ENCODE results near the gene CACUL1.

CACUL1 gene

GRCh38 chr10:118732245-118733165 is 22.3 kb downstream of the CACUL1 start:
- DNase-seq (ENCODE audit: low read depth) = no peak

- no peak for DNase-seq (ENCODE audit: low read depth)
Observed at GRCh38 chr10:118730756-118731456, 23.9 kb downstream of the CACUL1 start.

GRCh38 chr10:118729641-118730258 is 25.0 kb downstream of the CACUL1 start:
- DNase-seq (ENCODE audit: low read depth) = no peak

- DNase-seq (ENCODE audit: low read depth) = no peak
Observed at GRCh38 chr10:118729200-118729599, 25.6 kb downstream of the CACUL1 start.

DNA sequence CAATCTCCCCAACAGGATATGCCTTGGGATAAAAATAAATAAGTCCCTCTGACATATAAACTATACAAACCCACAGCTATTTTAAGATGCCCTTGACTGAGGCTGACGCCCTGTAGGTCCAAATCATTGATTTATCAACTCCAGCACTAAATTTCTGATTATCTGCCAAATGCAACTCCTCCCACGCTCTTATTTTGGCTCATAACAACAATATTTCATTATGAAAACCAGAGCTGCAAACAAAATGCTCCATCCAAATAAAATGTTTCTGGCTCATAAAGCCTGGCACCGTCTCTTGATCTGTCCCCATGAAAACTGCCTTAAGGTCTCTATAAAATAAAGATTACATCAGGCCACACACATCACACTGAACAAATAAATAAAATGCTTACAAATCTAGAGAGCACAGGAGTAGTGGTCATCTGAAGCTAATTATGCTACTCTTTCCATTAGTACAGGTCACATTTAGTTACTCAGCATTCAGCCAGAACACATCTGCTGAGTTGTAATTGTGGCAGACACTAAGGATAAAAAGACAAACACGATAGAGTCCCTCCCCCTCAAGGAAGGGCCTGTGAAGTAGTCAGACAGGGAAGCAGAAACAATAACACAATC is 28.8 kb downstream of the CACUL1 start:
- no peak for DNase-seq (ENCODE audit: low read depth)

GRCh38 chr10:118723466-118723865 is 31.3 kb downstream of the CACUL1 start:
- no peak for DNase-seq (ENCODE audit: low read depth)

- no peak for DNase-seq (ENCODE audit: low read depth)
Observed at GRCh38 chr10:118721539-118721876, 33.3 kb downstream of the CACUL1 start.

- DNase-seq (ENCODE audit: low read depth) = peak; percentile 15
Observed at GRCh38 chr10:118720685-118721538, 33.9 kb downstream of the CACUL1 start.

DNA sequence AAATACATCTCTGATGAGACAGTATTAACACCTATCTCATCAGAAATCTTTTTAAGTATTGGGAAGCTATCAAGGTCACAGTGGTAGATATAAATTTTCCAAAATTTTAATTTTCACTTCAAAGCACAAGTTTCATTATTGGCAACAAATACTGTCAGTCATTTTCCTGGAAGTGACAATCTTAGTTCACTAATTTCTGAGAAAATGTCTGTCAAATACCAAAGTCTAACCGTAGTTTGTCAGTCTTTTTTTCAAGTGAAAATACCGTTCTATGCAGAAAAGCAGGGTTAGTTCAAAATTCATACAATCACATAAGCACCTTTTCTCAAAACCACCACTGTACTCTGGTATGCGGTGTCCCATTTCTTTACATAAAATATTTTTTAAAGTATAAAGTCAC is 40.4 kb downstream of the CACUL1 start:
- DNase-seq (ENCODE audit: low read depth) = no peak

GRCh38 chr10:118712930-118713634 is 41.7 kb downstream of the CACUL1 start:
- DNase-seq (ENCODE audit: low read depth) = no peak

GRCh38 chr10:118712080-118712479 is 42.7 kb downstream of the CACUL1 start:
- no peak for DNase-seq (ENCODE audit: low read depth)

DNA sequence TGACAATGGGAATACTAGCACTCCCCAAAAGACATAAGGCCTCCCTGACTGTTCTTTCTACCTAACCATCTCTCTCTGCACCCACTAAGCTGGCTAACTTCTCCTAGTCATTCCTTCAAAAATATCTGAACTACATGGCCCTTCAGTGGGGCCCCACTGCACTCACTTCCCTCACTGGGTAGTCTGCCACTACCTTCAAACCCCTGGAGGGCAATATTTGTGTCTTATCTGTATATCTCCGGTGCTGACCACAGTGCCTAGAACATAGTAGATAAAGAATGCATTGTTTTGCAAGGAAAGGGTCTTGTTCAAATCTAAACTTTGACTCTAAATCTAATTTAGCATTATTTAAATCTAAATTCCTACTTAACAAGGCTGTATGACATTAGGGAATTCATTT is 44.3 kb downstream of the CACUL1 start:
- DNase-seq (ENCODE audit: low read depth) = no peak

DNA sequence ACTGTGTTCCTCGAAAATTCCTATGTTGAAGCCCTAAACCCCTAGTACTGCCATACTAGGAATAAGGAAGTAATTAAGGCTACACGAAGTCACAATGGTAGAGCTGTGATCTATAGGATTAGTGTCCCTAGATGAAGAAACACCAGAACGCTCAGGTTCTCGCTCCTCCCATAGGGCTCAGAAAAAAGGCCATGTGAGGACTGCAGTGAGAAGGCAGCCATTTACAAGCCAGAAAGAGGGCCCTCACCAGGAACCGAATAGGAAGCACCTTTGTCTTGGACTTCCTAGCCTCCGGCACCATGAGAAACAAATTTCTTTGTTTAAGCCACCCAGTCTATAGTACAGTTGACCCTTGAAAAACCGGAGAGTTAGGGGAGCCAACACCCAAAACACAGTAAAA is 46.2 kb downstream of the CACUL1 start:
- DNase-seq (ENCODE audit: low read depth) = no peak

- no peak for DNase-seq (ENCODE audit: low read depth)
Observed at GRCh38 chr10:118704711-118705110, 50.1 kb downstream of the CACUL1 start.

GRCh38 chr10:118701529-118702323 is 53.0 kb downstream of the CACUL1 start:
- DNase-seq (ENCODE audit: low read depth) = no peak

- peak; percentile 68 for DNase-seq (ENCODE audit: low read depth)
Observed at GRCh38 chr10:118698421-118698820, 56.3 kb downstream of the CACUL1 start.

DNA sequence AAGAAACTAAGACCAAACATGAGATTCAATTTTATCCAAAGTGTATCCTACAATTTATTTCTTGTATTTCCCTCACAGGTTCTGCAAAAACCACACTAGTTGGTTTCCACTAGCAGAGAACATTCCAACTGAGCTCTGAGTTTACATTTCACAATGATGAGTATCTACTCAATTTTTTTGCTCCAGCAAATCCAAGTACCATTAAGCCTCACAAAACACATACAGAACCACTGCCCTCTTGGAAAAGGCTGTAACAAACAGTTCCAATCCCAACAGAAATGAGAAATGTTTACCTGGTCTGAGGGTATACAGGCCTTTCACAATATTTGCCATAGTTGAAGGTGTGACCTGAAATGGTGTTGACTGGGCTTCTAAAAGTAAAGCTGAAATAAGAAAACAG is 59.9 kb downstream of the CACUL1 start:
- no peak for DNase-seq (ENCODE audit: low read depth)

- DNase-seq (ENCODE audit: low read depth) = no peak
Observed at GRCh38 chr10:118692872-118693271, 61.9 kb downstream of the CACUL1 start.

DNA sequence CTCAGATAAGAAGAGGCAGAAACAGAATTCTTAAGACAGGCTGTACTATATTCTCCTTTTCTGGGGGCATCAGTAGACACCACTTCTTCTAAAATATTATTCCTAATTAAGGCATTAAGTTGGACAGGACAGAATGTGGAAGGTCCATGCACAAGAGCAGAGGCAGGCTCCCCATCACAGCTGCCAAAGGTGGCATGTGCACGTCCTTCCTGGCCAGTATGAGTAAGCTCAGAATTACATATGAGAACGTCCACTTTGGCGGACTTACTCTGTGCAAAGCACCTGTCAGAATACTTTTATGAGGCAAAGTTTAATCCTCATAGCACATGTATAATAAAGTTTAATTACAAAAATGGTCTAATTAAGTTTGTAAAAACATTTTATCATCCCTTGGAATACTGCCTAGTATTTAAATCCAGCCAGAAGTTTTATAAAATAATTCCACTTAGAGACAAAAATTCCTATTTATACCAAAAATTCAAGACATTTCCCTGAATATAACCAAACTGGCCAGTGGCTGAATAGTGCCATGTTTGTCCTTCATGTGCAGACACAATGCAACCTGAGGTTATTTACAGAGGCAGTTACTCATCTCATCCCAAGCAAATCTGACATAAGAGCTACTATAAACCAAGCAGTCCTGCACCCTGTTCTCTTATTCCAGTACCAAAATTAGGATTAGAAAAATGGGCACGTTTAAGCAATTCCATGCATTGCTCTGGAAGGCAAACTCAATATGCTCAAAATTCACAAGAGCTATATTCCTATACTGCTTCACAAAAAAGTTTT is 65.5 kb downstream of the CACUL1 start:
- DNase-seq (ENCODE audit: low read depth) = no peak
